GM12878 (cell line): ENCODE data around the gene MAMLD1. TPM values are rescaled to one million over a fixed set of nuclear protein-coding genes. Genes with fewer than 3 reads are reported as not detected.

Source experiments
- ATAC-seq: fragments of 200-7000 bp; cut with Tn5 transposase; 3 replicates; pipeline ENCODE4 v1.9.1; 2020; ENCODE audit warnings: mild to moderate bottlenecking, moderate library complexity
- BruUV-seq: library from RNA; stranded (reverse); fragments of 400-500 nt; replicated peaks from 2 replicates; lab custom pipeline; 2021; lab: Mats Ljungman, UMichigan
- CTCF ChIA-PET: fragments of 300-600 bp; sonication (Branson Sonifier 250); formaldehyde crosslinking; extraction: SDS; loops from one replicate; lab custom pipeline; 2021; ENCODE audit warnings: inconsistent platforms; lab: Yijun Ruan, JAX
- POLR2A ChIA-PET: fragments of 350-600 bp; formaldehyde crosslinking; extraction: SDS; loops from one replicate; lab custom pipeline; 2021; ENCODE audit warnings: inconsistent platforms; lab: Charles Lee
- RAD21 ChIA-PET: fragments of 300-600 bp; sonication (Branson Sonifier 250); formaldehyde crosslinking; loops from one replicate; lab custom pipeline; 2023; ENCODE audit warnings: antibody characterized with exemption; ENCODE audit not compliant: unreplicated experiment; lab: Charles Lee
- SMC1A ChIA-PET: fragments of 300-600 bp; sonication (Branson Sonifier 250); formaldehyde crosslinking; loops from one replicate; lab custom pipeline; 2023; ENCODE audit not compliant: unreplicated experiment, uncharacterized antibody; lab: Charles Lee
- DNase-seq: peaks from one replicate; pipeline ENCODE4 v3.0.0-alpha.2; 2011; ENCODE audit warnings: low read depth, low spot score
- FAIRE-seq: peaks from 3 replicates; lab custom pipeline; 2011; peaks lifted over from hg19 to GRCh38; lab: Jason Lieb, UNC
- H2AFZ ChIP-seq: 2 replicates; pipeline ENCODE4 v1.6.0; 2011; ENCODE audit warnings: low read depth, low read length, control low read depth; ENCODE audit not compliant: control insufficient read depth
- H3K27ac ChIP-seq: 2 replicates; pipeline ENCODE4 v1.5.1; 2011; ENCODE audit warnings: control low read depth; ENCODE audit not compliant: control insufficient read depth, insufficient read depth
- H3K27me3 ChIP-seq, 2 experiments: replicated peaks in 1 of 2; 2 replicates each; pipeline versions ENCODE4 v1.6.0 to v1.6.1; 2011; ENCODE audit warnings: low read length in 1 of 2; ENCODE audit not compliant: control insufficient read depth in 2 of 2, insufficient read depth in 2 of 2
- H3K36me3 ChIP-seq, 2 experiments: 2 replicates each; pipeline ENCODE4 v1.5.1; 2011; ENCODE audit warnings: low read length in 1 of 2; ENCODE audit not compliant: control insufficient read depth in 2 of 2, insufficient read depth in 2 of 2
- H3K4me1 ChIP-seq: 2 replicates; pipeline ENCODE4 v1.6.1; 2011; ENCODE audit warnings: mild to moderate bottlenecking, low read length, moderate library complexity, mixed read lengths; ENCODE audit not compliant: control insufficient read depth, insufficient read depth
- H3K4me2 ChIP-seq: 2 replicates; pipeline ENCODE4 v1.6.0; 2011; ENCODE audit warnings: control low read depth; ENCODE audit not compliant: control insufficient read depth, insufficient read depth
- H3K4me3 ChIP-seq: fragments of 200-600 bp; sonication (generic); 2 replicates; pipeline ENCODE4 v1.5.1; 2016
- H3K79me2 ChIP-seq: 2 replicates; pipeline ENCODE4 v1.6.0; 2011; ENCODE audit warnings: low read length; ENCODE audit not compliant: control insufficient read depth, insufficient read depth
- H3K9ac ChIP-seq: 2 replicates; pipeline ENCODE4 v1.8.0; 2011; ENCODE audit warnings: low read length, control low read depth, mixed read lengths; ENCODE audit not compliant: control insufficient read depth, insufficient read depth
- H3K9me3 ChIP-seq: replicated peaks from 3 replicates; pipeline ENCODE4 v1.5.1; 2011; ENCODE audit warnings: mild to moderate bottlenecking, low read length; ENCODE audit not compliant: control insufficient read depth, insufficient read depth
- H4K20me1 ChIP-seq: 2 replicates; pipeline ENCODE4 v1.6.0; 2011; ENCODE audit not compliant: control insufficient read depth, insufficient read depth
- CEBPZ ChIP-seq: fragments of 150-350 bp; IDR thresholded peaks from 2 replicates; pipeline ENCODE4 v1.6.1; 2016; ENCODE audit warnings: low read depth, low read length
- E4F1 ChIP-seq: fragments of 450-650 bp; IDR thresholded peaks from 2 replicates; pipeline ENCODE4 v1.6.1; 2018; ENCODE audit warnings: borderline replicate concordance, mild to moderate bottlenecking; ENCODE audit not compliant: partially characterized antibody
- FOXK2 ChIP-seq: fragments of 450-650 bp; IDR thresholded peaks from 2 replicates; pipeline ENCODE4 v1.6.1; 2017; ENCODE audit warnings: mild to moderate bottlenecking, moderate library complexity
- GABPA ChIP-seq: IDR thresholded peaks from 2 replicates; pipeline ENCODE4 v1.6.1; 2014; ENCODE audit warnings: antibody characterized with exemption, low read depth, mild to moderate bottlenecking, inconsistent platforms
- HDGF ChIP-seq: fragments of 450-650 bp; IDR thresholded peaks from 2 replicates; pipeline ENCODE4 v1.6.1; 2016; ENCODE audit warnings: antibody characterized with exemption
- IKZF1 ChIP-seq: fragments of 450-650 bp; conservative IDR thresholded peaks from 2 replicates; pipeline ENCODE4 v1.6.1; 2017; ENCODE audit warnings: antibody characterized with exemption, mild to moderate bottlenecking
- IKZF2 ChIP-seq, 2 experiments: fragments of 450-650 bp; IDR thresholded peaks; 2 replicates each; pipeline ENCODE4 v1.6.1; 2017; ENCODE audit warnings: mild to moderate bottlenecking in 2 of 2, moderate library complexity in 2 of 2
- PKNOX1 ChIP-seq: fragments of 450-650 bp; IDR thresholded peaks from 2 replicates; pipeline ENCODE4 v1.6.1; 2016; ENCODE audit warnings: mild to moderate bottlenecking
- SMAD5 ChIP-seq: IDR thresholded peaks from 2 replicates; pipeline ENCODE4 v1.6.1; 2016; ENCODE audit warnings: antibody characterized with exemption, low read depth
- SPI1 ChIP-seq: IDR thresholded peaks from 2 replicates; pipeline ENCODE4 v1.6.1; 2011; ENCODE audit warnings: low read depth, mild to moderate bottlenecking, low read length, moderate library complexity, borderline replicate concordance; ENCODE audit not compliant: insufficient read depth
- SREBF1 ChIP-seq: IDR thresholded peaks from 2 replicates; pipeline ENCODE4 v1.6.1; 2012; ENCODE audit warnings: mild to moderate bottlenecking, low read length
- TARDBP ChIP-seq: IDR thresholded peaks from 2 replicates; pipeline ENCODE4 v1.6.1; 2016; ENCODE audit warnings: borderline replicate concordance
- ZBTB33 ChIP-seq: fragments of 450-650 bp; IDR thresholded peaks from 2 replicates; pipeline ENCODE4 v1.6.1; 2017; ENCODE audit warnings: mild to moderate bottlenecking
- WGBS: methylation state at CpG from one replicate; pipeline ENCODE4 v1.1.6; 2016; ENCODE audit warnings: low lambda C conversion rate; ENCODE audit not compliant: insufficient replicate concordance, insufficient coverage; ENCODE audit errors: missing lambda C conversion rate; 5-methylcytosine and 5-hydroxymethylcytosine counted together
- in situ Hi-C: fragments of 300-500 bp; cut with MboI; formaldehyde crosslinking; loops from 9 replicates; pipeline ENCODE4 v1.14.3; 2018; ENCODE audit warnings: mixed read lengths
- intact Hi-C: fragments of 100-400 bp; cut with micrococcal nuclease; formaldehyde crosslinking; loops from one replicate; pipeline ENCODE4 v1.14.2; 2022; ENCODE audit not compliant: unreplicated experiment
- polyA plus RNA-seq, 11 experiments: library from polyadenylated mRNA; depleted of rRNA in 4 of 11; unstranded in 6 of 11; stranded (reverse) in 5 of 11; fragments of >200 nt; fragmentation: Nextera tagmentation in 4 of 11; fragmentation: Illumina TruSeq in 1 of 11; extraction: Ambion mirVana in 4 of 11; extraction: Trizol in 1 of 11; gene quantifications; 1 replicate in 1 of 11; 2 replicates in 10 of 11; pipeline versions ENCODE4 v1.2.1 to v1.2.3, GENCODE V29; 2011 to 2016; ENCODE audit warnings: inconsistent platforms in 2 of 11, missing spikeins in 2 of 11, low read depth in 1 of 11
- total RNA-seq, 4 experiments: library from RNA; depleted of rRNA in 3 of 4; stranded (reverse); fragments of >200 nt in 3 of 4; fragmentation: Illumina TruSeq in 1 of 4; extraction: Trizol in 1 of 4; gene quantifications; 2 replicates each; pipeline versions ENCODE4 v1.2.1 to v1.2.3, GENCODE V29; 2013 to 2021
- TF ChIP-seq, protein P1 (sequence below): fragments of 450-650 bp; conservative IDR thresholded peaks from 2 replicates; pipeline ENCODE4 v1.6.1; 2017; ENCODE audit warnings: mild to moderate bottlenecking, moderate library complexity

Gene MAMLD1
- total and polyA plus RNA-seq, 10 of the 15 experiments (the other 5 are each of a cell fraction or from before 2014, with no cell fraction given): 0.03 to 0.05 TPM; not detected in 8

- 37% methylated on average over 14 of the region's 14 CpGs for WGBS
- RAD21 ChIA-PET: no interaction called here
- BruUV-seq: no TSS peak
- intact Hi-C loops: no loop called here
- in situ Hi-C loops: no loop called here
- Histone ChIP-seq H3K4me1 (no peaks in the 10 kb centered on the region), H3K4me3 (no peak overlapping the region), H3K27me3 (peaks cover 0 to 2% of the 10 kb centered on the region in 2 experiments; a peak in 2 of 4 replicates), H3K9ac (no peak overlapping the region), H3K36me3 (no peaks in the 10 kb centered on the region), H3K9me3 (no peaks in the 10 kb centered on the region), H3K27ac (no peak overlapping the region), H2AFZ (no peak overlapping the region), H3K4me2 (no peak overlapping the region), H3K79me2 (no peaks in the 10 kb centered on the region), H4K20me1 (no peaks in the 10 kb centered on the region)
- SMC1A ChIA-PET: no interaction called here
- POLR2A ChIA-PET: no interaction called here
- CTCF ChIA-PET: no interaction called here
- FAIRE-seq: no peak
- DNase-seq: no peak
- ATAC-seq: no peak
- TF ChIP-seq HDGF (no peak), CEBPZ (no peak), ZBTB33 (no peak), SREBF1 (no peak), SMAD5 (no peak), TARDBP (no peak), PKNOX1 (no peak), FOXK2 (no peak), E4F1 (no peak), GABPA (no peak), SPI1 (no peak), IKZF2 (IDR thresholded peaks at IDR 0.05) (no peak), IKZF1 (no peak)
- TF ChIP-seq, protein P1, sequence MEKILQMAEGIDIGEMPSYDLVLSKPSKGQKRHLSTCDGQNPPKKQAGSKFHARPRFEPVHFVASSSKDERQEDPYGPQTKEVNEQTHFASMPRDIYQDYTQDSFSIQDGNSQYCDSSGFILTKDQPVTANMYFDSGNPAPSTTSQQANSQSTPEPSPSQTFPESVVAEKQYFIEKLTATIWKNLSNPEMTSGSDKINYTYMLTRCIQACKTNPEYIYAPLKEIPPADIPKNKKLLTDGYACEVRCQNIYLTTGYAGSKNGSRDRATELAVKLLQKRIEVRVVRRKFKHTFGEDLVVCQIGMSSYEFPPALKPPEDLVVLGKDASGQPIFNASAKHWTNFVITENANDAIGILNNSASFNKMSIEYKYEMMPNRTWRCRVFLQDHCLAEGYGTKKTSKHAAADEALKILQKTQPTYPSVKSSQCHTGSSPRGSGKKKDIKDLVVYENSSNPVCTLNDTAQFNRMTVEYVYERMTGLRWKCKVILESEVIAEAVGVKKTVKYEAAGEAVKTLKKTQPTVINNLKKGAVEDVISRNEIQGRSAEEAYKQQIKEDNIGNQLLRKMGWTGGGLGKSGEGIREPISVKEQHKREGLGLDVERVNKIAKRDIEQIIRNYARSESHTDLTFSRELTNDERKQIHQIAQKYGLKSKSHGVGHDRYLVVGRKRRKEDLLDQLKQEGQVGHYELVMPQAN: no peak
These were observed 149.4 kb downstream of the MAMLD1 start for GRCh38 chrX:150512461-150512901.
